WTC11 (cell line): ENCODE results near the gene FAM124B.

ENCODE experiments used
- CREB1 ChIP-seq: sonication (generic); formaldehyde crosslinking; IDR thresholded peaks from 2 replicates; pipeline ENCODE4 v1.8.0; 2023; ENCODE audit warnings: mild to moderate bottlenecking, missing genetic modification reagents
- CREM ChIP-seq: sonication (generic); formaldehyde crosslinking; IDR thresholded peaks from 2 replicates; pipeline ENCODE4 v1.8.1; 2022; ENCODE audit warnings: mild to moderate bottlenecking, missing genetic modification reagents, moderate library complexity
- CTCF ChIP-seq: fragments of 200-600 bp; IDR thresholded peaks from 2 replicates; pipeline ENCODE4 v1.8.0; 2022; ENCODE audit warnings: antibody characterized with exemption
- E2F1 ChIP-seq: sonication (generic); formaldehyde crosslinking; IDR thresholded peaks from 2 replicates; pipeline ENCODE4 v1.8.0; 2022; ENCODE audit warnings: mild to moderate bottlenecking, missing genetic modification reagents
- MAX ChIP-seq: sonication (generic); formaldehyde crosslinking; IDR thresholded peaks from 2 replicates; pipeline ENCODE4 v1.8.0; 2022; ENCODE audit warnings: mild to moderate bottlenecking, missing genetic modification reagents
- NR2C2 ChIP-seq: sonication (generic); formaldehyde crosslinking; IDR thresholded peaks from 2 replicates; pipeline ENCODE4 v1.8.0; 2022; ENCODE audit warnings: mild to moderate bottlenecking, missing genetic modification reagents
- NR3C1 ChIP-seq: sonication (generic); formaldehyde crosslinking; conservative IDR thresholded peaks from 2 replicates; pipeline ENCODE4 v1.8.1; 2023; ENCODE audit warnings: low read depth, mild to moderate bottlenecking, missing genetic modification reagents
- ZNF317 ChIP-seq: sonication (generic); formaldehyde crosslinking; IDR thresholded peaks from 2 replicates; pipeline ENCODE4 v1.8.1; 2023; ENCODE audit warnings: low read depth, mild to moderate bottlenecking, moderate library complexity, missing genetic modification reagents, borderline replicate concordance
- ZNF532 ChIP-seq: fragments of 250-450 bp; sonication (Bioruptor Pico); IDR thresholded peaks from 2 replicates; pipeline ENCODE4 v1.9.0; 2021; ENCODE audit warnings: mild to moderate bottlenecking, borderline replicate concordance

- TF ChIP-seq CTCF (no peak), NR3C1 (no peak), MAX (CRISPR knock-in tag) (no peak), CREB1 (CRISPR knock-in tag) (no peak), CREM (no peak), NR2C2 (CRISPR knock-in tag) (no peak), ZNF317 (CRISPR knock-in tag) (no peak), ZNF532 (CRISPR knock-in tag) (no peak), E2F1 (no peak)
Measured at GRCh38 chr2:224400174-224400810, 1.6 kb downstream of the FAM124B start.
